Measurements from ENCODE around the gene TC2N. TPM values are rescaled to one million over a fixed set of nuclear protein-coding genes. Genes with fewer than 3 reads are reported as not detected.
"Not testable (repeated sequence)": the region's sequence is repeated elsewhere in the genome, so short reads cannot be mapped to it uniquely, and the experiment has no call there.

TC2N gene
- total RNA-seq, 2 donors from 2014 or later = 178 to 214 TPM

DNA sequence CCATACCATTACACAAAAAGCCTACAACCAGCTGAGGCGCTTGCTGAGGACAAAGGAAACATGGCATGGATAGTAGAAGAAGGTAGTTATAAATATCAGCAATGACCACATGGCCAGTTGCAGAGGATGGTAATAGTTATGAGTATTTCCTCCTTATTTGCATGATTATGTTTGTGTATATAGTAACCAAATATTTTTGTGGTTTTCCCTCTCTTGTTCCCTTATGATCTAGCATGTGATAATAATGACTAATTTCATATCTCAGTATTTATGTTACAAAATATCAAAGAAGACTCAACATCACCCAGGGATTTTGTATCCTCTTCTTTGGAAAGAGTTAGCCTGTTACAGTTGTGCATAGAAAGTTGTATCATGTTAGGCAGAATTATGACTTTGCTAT, 122.0 kb downstream of the TC2N start:
- peak overlapping the region; percentile 29 for H3K27ac Mint-ChIP-seq
- H3K4me3 Mint-ChIP-seq = no peak overlapping the region
- H3K4me1 Mint-ChIP-seq = peaks cover 2% of the 10 kb centered on the region
- ATAC-seq (no peak), DNase-seq (no peak)
- H3K36me3 Mint-ChIP-seq (ENCODE audit: low read depth) = no peaks in the 10 kb centered on the region
- no peaks in the 10 kb centered on the region for H3K9me3 ChIP-seq (ENCODE audit: control insufficient read depth, low read length, poor library complexity, severe bottlenecking)
- H3K27me3 Mint-ChIP-seq = no peaks in the 10 kb centered on the region

DNA sequence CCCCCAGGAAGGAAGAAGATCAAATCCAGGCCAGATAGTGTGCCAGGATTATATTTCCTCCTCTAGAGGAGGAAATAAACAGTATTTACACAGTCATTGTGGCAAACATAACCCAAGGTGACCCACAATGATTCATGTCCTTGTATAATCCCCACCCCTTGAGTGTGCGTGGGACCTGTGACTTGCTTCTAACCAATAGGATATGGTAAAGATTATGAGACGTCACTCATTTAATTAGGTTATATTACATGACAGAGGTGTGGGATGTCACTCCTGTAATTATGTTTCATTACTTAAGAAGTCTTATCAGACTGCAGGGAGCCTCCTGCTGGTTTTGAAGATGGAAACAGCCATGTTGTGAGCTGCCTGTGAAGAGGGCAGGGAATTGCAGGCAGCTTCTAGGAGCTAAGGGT, 123.3 kb downstream of the TC2N start:
- Mint-ChIP-seq H3K27me3 (no peaks in the 10 kb centered on the region), H3K4me3 (no peak overlapping the region), H3K36me3 (ENCODE audit: low read depth) (no peaks in the 10 kb centered on the region), H3K27ac (peak overlapping the region; percentile 14), H3K4me1 (no peaks in the 10 kb centered on the region)
- ATAC-seq = no peak
- DNase-seq = no peak
- H3K9me3 ChIP-seq (ENCODE audit: control insufficient read depth, low read length, poor library complexity, severe bottlenecking) = no peaks in the 10 kb centered on the region

DNA sequence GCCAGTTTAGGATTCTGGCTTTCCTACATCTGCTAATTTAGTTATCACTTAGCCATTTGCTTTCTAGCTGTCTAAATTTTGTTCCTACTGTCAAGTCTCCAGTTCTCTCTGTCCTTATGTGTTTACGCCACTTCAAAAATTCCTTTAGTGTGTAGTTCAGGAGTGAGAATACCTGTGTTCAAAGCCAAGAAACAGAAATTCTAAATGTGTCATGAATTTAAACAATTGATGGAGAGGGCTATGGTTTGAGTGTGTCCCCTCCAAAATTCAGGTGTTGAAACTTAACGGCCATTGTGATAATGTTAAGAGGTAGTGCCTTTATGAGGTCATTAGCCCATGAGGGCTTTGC, 124.1 kb downstream of the TC2N start:
- no peaks in the 10 kb centered on the region for H3K36me3 Mint-ChIP-seq (ENCODE audit: low read depth)
- no peaks in the 10 kb centered on the region for H3K4me1 Mint-ChIP-seq
- H3K27me3 Mint-ChIP-seq = no peaks in the 10 kb centered on the region
- no peak for ATAC-seq
- H3K4me3 Mint-ChIP-seq = no peak overlapping the region
- H3K9me3 ChIP-seq (ENCODE audit: control insufficient read depth, low read length, poor library complexity, severe bottlenecking) = no peaks in the 10 kb centered on the region
- no peak overlapping the region for H3K27ac Mint-ChIP-seq
- no peak for DNase-seq

DNA sequence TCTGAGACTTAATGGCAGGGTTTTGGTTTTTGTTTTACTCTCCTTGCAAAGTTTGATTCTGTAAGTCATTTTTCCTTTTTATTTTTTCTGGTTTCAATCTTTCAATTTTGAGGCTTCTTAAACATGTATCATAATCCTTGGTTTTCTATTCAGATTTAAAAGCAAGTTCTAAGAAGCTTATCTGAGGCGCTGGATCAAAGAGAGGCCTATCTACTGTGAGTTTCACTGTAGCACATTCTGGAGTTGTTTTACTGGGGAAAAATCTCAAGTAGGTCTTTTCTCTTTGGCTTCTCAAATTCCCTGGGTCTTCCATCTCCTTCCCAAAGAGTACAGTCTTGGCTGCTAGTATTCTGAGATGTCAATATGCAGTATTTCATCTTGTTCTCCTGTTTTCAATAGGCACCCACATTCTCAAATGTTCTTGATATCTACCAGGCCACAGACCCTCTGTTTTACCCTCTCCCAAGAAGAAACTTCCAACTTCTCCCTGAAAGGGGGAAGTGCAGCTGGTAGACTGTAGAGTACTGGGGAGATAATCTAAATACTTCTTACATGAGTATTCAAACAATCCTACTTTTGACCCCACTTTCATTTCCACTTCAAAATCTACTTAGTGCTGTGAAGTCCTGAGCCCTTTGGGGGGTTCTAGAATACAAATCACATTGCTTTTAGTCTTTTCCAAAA, 124.6 kb downstream of the TC2N start:
- H3K36me3 Mint-ChIP-seq (ENCODE audit: low read depth) = no peaks in the 10 kb centered on the region
- H3K9me3 ChIP-seq (ENCODE audit: control insufficient read depth, low read length, poor library complexity, severe bottlenecking) = no peaks in the 10 kb centered on the region
- no peaks in the 10 kb centered on the region for H3K27me3 Mint-ChIP-seq
- no peak overlapping the region for H3K4me3 Mint-ChIP-seq
- no peak overlapping the region for H3K27ac Mint-ChIP-seq
- DNase-seq (no peak), ATAC-seq (no peak)
- no peaks in the 10 kb centered on the region for H3K4me1 Mint-ChIP-seq

DNA sequence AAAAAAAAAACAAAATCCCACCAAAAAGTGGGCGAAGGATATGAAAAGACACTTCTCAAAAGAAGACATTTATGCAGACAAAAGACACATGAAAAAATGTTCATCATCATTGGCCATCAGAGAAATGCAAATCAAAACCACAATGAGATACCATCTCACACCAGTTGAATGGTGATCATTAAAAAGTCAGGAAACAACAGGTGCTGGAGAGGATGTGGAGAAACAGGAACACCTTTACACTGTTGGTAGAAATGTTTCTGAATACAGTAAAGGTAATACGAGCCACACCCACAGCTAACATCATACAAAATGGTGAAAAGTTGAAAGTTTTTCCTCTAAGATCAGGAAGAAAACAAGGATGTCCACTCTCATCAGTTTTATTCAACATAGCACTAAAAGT, 127.5 kb downstream of the TC2N start:
- ATAC-seq; H3K36me3 Mint-ChIP-seq (ENCODE audit: low read depth); H3K27me3 Mint-ChIP-seq; DNase-seq; H3K4me3 Mint-ChIP-seq; H3K27ac Mint-ChIP-seq; H3K9me3 ChIP-seq (ENCODE audit: control insufficient read depth, low read length, poor library complexity, severe bottlenecking); H3K4me1 Mint-ChIP-seq: not testable (repeated sequence)

DNA sequence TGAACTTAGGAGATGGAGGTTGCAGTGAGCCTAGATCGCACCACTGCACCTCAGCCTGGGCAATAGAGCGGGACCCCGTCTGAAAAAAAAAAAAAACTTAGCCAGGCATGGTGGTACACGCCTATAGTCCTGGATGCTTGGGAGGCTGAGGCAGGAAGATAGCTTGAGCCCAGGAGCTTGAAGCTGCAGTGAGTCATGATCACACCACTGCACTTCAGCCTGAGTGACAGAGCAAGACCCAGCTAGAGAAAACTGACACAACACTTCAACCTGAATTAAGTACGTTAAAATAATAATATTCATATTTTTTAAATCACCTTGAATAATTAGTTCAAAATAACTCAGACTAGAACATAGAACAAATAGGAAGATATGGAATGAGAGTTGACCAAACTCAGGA, 129.7 kb downstream of the TC2N start:
- Mint-ChIP-seq H3K27ac (no peak overlapping the region), H3K27me3 (peaks cover 6% of the 10 kb centered on the region), H3K36me3 (ENCODE audit: low read depth) (peaks cover 4% of the 10 kb centered on the region), H3K4me3 (no peak overlapping the region), H3K4me1 (no peaks in the 10 kb centered on the region)
- no peak for DNase-seq
- no peak for ATAC-seq
- H3K9me3 ChIP-seq (ENCODE audit: control insufficient read depth, low read length, poor library complexity, severe bottlenecking) = no peaks in the 10 kb centered on the region

DNA sequence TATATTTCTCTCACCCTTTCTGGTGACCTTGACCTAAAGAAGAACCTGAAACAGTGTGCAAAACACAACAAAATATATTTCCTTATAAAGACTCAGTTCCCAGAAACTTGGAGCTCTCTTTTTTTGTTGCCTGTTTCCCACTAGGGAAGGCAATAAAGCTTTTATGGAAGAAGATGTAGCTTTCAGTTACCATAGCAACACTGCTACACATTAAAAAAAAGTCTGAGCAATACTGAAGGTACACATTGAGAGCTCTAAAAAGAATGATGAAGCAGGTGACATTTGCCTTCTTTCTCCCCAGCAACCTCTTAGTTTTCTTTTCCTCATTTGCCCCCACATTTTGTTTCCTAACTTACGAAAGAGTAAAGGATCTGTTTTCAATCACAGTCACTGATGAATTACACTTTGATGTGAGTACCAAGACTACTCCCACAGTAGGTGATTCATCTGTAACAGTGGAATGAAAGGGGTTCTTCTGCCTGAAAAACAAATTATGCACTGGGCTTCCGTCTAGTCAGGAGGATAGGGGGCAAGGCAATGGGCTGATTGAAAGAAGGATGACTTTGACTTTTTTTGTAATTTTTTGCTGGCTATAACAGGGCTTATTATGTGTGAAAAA, 134.4 kb downstream of the TC2N start:
- Mint-ChIP-seq H3K36me3 (ENCODE audit: low read depth) (peaks cover 4% of the 10 kb centered on the region), H3K4me1 (no peaks in the 10 kb centered on the region), H3K27ac (no peak overlapping the region), H3K4me3 (no peak overlapping the region), H3K27me3 (peaks cover 6% of the 10 kb centered on the region)
- no peaks in the 10 kb centered on the region for H3K9me3 ChIP-seq (ENCODE audit: control insufficient read depth, low read length, poor library complexity, severe bottlenecking)
- ATAC-seq (no peak), DNase-seq (no peak)

DNA sequence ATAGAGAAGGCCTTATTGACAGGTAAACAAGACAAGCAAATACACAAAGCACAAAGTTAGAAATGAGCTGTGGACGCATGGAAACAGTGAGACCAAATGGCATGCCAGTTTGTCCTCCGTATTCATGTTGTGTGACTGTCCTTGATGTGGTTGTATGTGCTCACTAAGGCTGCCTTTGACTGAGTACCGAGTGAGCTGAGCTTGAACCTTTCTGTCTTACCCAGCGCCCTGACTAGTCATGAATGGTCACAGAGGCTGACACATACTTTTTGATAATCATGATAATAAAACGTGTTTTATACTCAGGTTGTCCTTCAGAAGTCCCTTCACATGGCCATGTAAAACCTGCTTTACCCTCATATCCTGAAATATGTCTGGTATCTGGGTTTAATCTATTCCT, 134.9 kb downstream of the TC2N start:
- ATAC-seq = no peak

DNA sequence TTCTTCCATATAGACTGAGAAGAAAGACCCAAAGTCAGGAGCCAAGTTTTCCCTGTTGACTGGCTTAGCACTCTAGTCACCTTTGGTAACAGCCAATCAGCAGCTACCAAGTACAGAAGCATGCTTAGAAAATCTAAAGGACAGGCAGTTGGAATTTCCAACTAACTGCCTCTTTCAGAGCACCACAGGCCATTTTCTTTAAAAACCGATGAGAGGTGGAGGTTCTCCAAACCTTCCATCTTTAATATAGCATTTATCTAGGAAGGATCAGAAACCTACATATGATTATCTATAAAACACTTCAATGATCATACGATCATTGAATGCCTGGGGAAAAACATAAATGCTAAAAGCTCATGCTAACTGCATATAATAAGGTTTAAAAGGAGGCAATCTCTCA, 135.3 kb downstream of the TC2N start, which contains the start of gene CATSPERB:
CATSPERB (minus strand) TSS at position 101 of the 400 bp plus-strand sequence. CDS start 2,607 bp downstream, outside the sequence.
- Mint-ChIP-seq H3K27me3 (peaks cover 6% of the 10 kb centered on the region), H3K27ac (no peak within 1 kb of the TSS), H3K36me3 (ENCODE audit: low read depth) (peaks cover 4% of the 10 kb centered on the region), H3K4me3 (no peak within 1 kb of the TSS), H3K4me1 (no peaks in the 10 kb centered on the region)
- ATAC-seq (no peak), DNase-seq (no peak)
- H3K9me3 ChIP-seq (ENCODE audit: control insufficient read depth, low read length, poor library complexity, severe bottlenecking) = no peaks in the 10 kb centered on the region

More for the DNA sequence above, 134.9 kb downstream of the TC2N start:
- no peak for DNase-seq
- Mint-ChIP-seq H3K4me3 (no peak overlapping the region), H3K27ac (no peak overlapping the region), H3K36me3 (ENCODE audit: low read depth) (peaks cover 4% of the 10 kb centered on the region), H3K27me3 (peaks cover 6% of the 10 kb centered on the region), H3K4me1 (no peaks in the 10 kb centered on the region)
- H3K9me3 ChIP-seq (ENCODE audit: control insufficient read depth, low read length, poor library complexity, severe bottlenecking) = no peaks in the 10 kb centered on the region

DNA sequence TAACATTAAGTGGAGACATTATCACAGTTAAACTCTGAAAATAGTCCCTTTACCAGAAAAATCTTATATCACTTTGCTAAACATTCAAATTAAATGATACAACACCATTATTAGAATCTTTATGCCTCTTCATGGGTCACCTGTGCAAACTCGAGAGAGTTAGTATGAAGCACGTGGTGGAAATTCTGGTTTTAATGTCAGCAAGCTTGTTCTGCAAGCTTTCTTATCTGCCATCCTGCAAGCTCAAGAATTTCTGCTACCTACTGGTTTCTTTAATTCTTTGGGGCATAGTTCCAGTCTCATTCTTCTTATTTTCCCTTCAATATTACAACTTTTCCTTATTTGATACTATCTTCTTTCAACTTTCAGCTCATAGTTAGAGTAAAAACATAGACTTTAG, 136.3 kb downstream of the TC2N start:
- H3K4me1 Mint-ChIP-seq = no peaks in the 10 kb centered on the region

DNA sequence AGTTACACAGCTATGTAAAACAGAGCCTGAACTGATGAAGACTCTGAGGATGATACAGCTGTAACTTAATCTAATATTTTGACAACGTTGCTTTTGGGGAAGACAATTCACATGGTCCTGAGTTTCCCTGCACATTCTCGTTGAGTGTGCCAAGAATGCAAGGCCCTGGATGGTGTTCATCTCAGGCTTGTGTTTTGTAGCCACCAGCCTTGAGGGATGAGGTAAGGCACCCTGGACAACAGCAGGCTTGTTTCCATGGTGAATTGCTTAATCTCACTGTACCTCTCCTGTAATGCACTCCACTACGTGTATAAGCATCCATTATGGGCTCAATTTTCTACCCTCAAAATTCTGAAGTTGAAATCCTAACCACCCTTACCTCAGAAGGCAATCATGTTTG, 137.6 kb downstream of the TC2N start:
- H3K4me3 Mint-ChIP-seq = no peak overlapping the region
- no peaks in the 10 kb centered on the region for H3K36me3 Mint-ChIP-seq (ENCODE audit: low read depth)
- no peaks in the 10 kb centered on the region for H3K4me1 Mint-ChIP-seq
- DNase-seq (no peak), ATAC-seq (no peak)
- no peak overlapping the region for H3K27ac Mint-ChIP-seq
- H3K9me3 ChIP-seq (ENCODE audit: control insufficient read depth, low read length, poor library complexity, severe bottlenecking) = no peaks in the 10 kb centered on the region
- H3K27me3 Mint-ChIP-seq = no peaks in the 10 kb centered on the region

More for the DNA sequence above, 136.3 kb downstream of the TC2N start:
- Mint-ChIP-seq H3K4me3 (no peak overlapping the region), H3K36me3 (ENCODE audit: low read depth) (no peaks in the 10 kb centered on the region), H3K27ac (no peak overlapping the region), H3K27me3 (peaks cover under 1% of the 10 kb centered on the region)
- DNase-seq = no peak
- ATAC-seq = no peak
- H3K9me3 ChIP-seq (ENCODE audit: control insufficient read depth, low read length, poor library complexity, severe bottlenecking) = no peaks in the 10 kb centered on the region

Other genes starting within 250 kb of the TC2N start
- gene CATSPERB, start 135.4 kb downstream of the TC2N start, total RNA-seq = 1 to 10 TPM; 2.2 to 4.1 TPM
- gene FBLN5, start 80.2 kb upstream of the TC2N start, total RNA-seq = 1 to 10 TPM; 3.7 to 6.6 TPM
- gene TRIP11, start 172.5 kb upstream of the TC2N start, total RNA-seq = 10 to 100 TPM; 44.2 to 45.1 TPM
- gene ATXN3, start 239.0 kb upstream of the TC2N start, total RNA-seq = 10 to 100 TPM; 28.0 to 31.2 TPM